NCI-H510A treated with DMSO at 0.1 percent for 48 hours (cell line): Measurements from ENCODE around the gene FGD2.
"Not testable (repeated sequence)": the region's sequence is repeated elsewhere in the genome, so short reads cannot be mapped to it uniquely, and the experiment has no call there.

Source experiments
- DNase-seq: peaks from one replicate; lab custom pipeline; 2025; lab: John Stamatoyannopoulos, UW

FGD2 gene

GRCh38 chr6:36971921-36972673 lies 33.4 kb upstream of the FGD2 start:
- no peak for DNase-seq

GRCh38 chr6:36973190-36973589 lies 32.3 kb upstream of the FGD2 start:
- DNase-seq, result no peak

- no peak for DNase-seq
Observed at GRCh38 chr6:36973647-36974046, 31.8 kb upstream of the FGD2 start.

- no peak for DNase-seq
Observed at GRCh38 chr6:36975231-36976006, 30.0 kb upstream of the FGD2 start.

GRCh38 chr6:36976007-36976264 lies 29.5 kb upstream of the FGD2 start:
- no peak for DNase-seq

GRCh38 chr6:36976509-36976908 lies 28.9 kb upstream of the FGD2 start:
- no peak for DNase-seq

GRCh38 chr6:36976931-36977330 lies 28.5 kb upstream of the FGD2 start:
- no peak for DNase-seq

- no peak for DNase-seq
Observed at GRCh38 chr6:36977470-36977941, 27.9 kb upstream of the FGD2 start.

- DNase-seq, result no peak
Observed at GRCh38 chr6:36978421-36979346, 26.8 kb upstream of the FGD2 start.

- DNase-seq, result no peak
Observed at GRCh38 chr6:36979347-36979742, 26.1 kb upstream of the FGD2 start.

GRCh38 chr6:36980129-36980528 lies 25.3 kb upstream of the FGD2 start:
- DNase-seq, result no peak

- no peak for DNase-seq
Observed at GRCh38 chr6:36980876-36981619, 24.4 kb upstream of the FGD2 start.

- no peak for DNase-seq
Observed at GRCh38 chr6:36983538-36983937, 21.9 kb upstream of the FGD2 start.

- peak; percentile 25 for DNase-seq
Observed at GRCh38 chr6:36984581-36985416, 20.7 kb upstream of the FGD2 start.

GRCh38 chr6:36985417-36985807 lies 20.0 kb upstream of the FGD2 start:
- DNase-seq, result no peak

- peak; percentile 91 for DNase-seq
Observed at GRCh38 chr6:36985808-36986703, 19.4 kb upstream of the FGD2 start, which contains the start of gene MTCH1. Gene MTCH1, minus strand, starts transcription at chr6:36986196. Its CDS starts 23 bp downstream, at chr6:36986173.

- no peak for DNase-seq
Observed at GRCh38 chr6:36986704-36987047, 18.8 kb upstream of the FGD2 start.

GRCh38 chr6:36989264-36989663 lies 16.2 kb upstream of the FGD2 start:
- no peak for DNase-seq

- DNase-seq, result not testable (repeated sequence)
Observed at GRCh38 chr6:36990401-36990800, 15.1 kb upstream of the FGD2 start.
